HL-60/S4 (cell line): Measurements from ENCODE around the gene OR52B6.
"Not testable (repeated sequence)": the region's sequence is repeated elsewhere in the genome, so short reads cannot be mapped to it uniquely, and the experiment has no call there.

ENCODE experiments used
- in situ Hi-C: fragments of 300-500 bp; cut with MboI; formaldehyde crosslinking; loops from 2 replicates; pipeline ENCODE4 v1.14.3; 2022; ENCODE audit warnings: low sequenced_read_pairs

OR52B6 gene

GRCh38 chr11:5580577-5580976 lies at the start of gene OR52B6:
OR52B6 (plus strand) TSS chr11:5580877; CDS start chr11:5580877, 0 bp downstream.
- in situ Hi-C loops: no loop called here

GRCh38 chr11:5531053-5531831 lies 49.4 kb upstream of the OR52B6 start:
- in situ Hi-C loops: no loop called here

- in situ Hi-C loops: no loop called here
Measured at GRCh38 chr11:5534046-5534445, 46.6 kb upstream of the OR52B6 start.

- in situ Hi-C loops: no loop called here
Measured at GRCh38 chr11:5536482-5536881, 44.2 kb upstream of the OR52B6 start.

GRCh38 chr11:5541427-5541826 lies 39.2 kb upstream of the OR52B6 start:
- in situ Hi-C loops: no loop called here

DNA sequence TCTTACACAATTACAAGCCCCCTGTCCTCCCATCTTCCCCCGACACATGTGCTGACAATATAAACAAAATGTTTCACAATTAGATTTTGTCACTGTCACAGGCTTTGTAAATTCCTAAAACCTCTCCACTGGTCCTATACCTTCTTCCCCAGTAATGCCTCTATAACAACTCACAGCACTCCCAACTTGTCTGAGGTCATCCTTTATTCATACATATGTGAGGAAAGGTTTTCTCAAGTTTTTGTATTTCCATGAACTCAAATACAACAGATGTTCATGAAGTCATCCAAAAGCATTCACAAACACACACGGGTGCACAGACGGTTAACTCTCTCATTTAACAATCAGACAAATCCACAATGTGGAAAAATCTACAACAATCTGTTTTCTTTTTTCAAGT lies 34.2 kb upstream of the OR52B6 start:
- in situ Hi-C loops: no loop called here

GRCh38 chr11:5547982-5548381 lies 32.7 kb upstream of the OR52B6 start:
- in situ Hi-C loops: no loop called here

DNA sequence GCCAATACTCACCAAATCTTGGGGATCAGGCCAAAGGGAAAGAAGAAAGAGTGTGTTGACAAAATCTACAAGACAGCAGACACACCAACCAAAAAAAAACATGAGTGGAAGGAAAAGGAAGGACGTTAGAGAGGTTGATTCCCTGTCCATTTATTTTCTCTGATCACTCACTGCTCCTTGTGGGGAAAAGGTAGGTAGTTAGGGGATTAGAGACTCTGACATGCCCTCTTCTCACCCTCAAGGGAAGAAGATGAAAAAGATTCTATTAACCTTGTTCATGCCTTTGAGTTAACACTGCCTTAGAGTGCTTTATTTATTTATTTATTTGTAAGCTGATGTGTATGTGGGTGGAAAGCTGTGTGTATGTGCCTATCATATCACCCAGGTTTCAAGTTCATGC lies 32.2 kb upstream of the OR52B6 start, which contains the start of gene OR52H1:
Gene OR52H1, minus strand, starts transcription at position 101 of the 400 bp plus-strand sequence. CDS start 3,035 bp downstream, outside the sequence.
- in situ Hi-C loops: no loop called here

DNA sequence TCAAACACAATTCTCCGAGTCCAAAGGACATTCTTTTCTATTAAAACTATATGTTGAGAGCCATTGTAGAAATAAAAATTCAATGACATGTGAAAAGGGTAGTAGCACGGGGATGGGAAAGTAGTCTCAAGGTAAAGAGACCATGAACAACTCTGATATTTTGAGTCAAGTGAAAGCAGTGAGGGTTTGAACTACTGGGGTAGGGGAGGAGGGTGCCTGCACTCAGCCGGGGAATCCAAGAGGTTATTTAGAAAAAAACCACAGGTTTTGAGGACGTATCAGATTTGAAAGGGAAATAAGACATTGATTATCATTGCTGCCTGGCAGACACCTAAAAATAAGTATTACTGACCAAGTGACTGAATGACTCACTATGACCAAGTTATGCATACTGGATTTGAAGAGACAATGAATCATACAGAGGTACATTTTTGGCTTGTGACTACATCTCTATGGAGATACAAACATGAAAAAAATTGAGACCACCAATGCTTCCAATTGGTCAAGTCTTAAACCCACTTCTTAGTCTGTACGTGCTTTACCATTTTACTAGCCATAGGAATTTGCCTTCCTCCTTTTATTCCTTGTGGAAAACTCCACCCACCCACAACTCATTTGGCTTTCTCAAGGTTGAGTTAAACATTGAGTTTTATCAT lies 30.1 kb upstream of the OR52B6 start:
- in situ Hi-C loops: no loop called here

- in situ Hi-C loops: no loop called here
Measured at GRCh38 chr11:5553343-5553742, 27.3 kb upstream of the OR52B6 start.

GRCh38 chr11:5556596-5557188 lies 24.0 kb upstream of the OR52B6 start:
- in situ Hi-C loops: no loop called here

- in situ Hi-C loops: no loop called here
Measured at GRCh38 chr11:5557751-5558150, 22.9 kb upstream of the OR52B6 start.

DNA sequence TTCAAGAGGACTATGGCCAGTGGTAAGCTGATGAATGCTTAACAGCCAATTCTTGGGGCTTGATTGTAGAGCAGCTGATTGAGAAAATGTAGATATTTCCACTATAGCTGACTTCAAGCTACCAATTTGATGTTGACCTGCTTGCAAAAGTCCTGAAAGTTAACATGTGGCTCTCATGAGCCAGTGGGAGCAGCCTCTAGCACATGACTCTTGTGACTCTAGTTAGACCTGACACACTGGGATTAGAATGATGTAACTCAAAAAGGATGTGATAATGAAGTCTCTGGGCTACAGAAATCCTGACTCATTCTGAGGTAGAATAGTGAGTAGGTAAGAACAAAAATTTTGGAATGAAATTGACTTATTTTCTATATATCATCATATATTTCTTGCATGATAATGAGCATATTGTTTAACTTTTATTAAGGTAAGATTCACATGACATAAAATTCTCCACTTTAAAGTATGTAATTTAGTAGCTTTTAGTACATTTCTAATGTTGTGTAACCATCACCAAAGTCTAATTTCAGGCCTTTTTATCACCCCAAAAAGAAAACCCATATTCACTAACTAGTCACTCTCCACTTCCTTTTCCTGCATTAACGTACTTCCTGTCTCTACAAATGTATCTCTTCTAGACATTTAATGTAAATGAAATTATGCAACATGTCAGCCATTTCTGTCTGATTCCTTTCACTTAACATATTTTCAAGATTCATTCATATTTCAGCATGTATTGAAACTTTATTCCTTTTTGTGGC lies 16.2 kb upstream of the OR52B6 start:
- in situ Hi-C loops: no loop called here

GRCh38 chr11:5574654-5575053 lies 6.0 kb upstream of the OR52B6 start:
- in situ Hi-C loops: no loop called here

DNA sequence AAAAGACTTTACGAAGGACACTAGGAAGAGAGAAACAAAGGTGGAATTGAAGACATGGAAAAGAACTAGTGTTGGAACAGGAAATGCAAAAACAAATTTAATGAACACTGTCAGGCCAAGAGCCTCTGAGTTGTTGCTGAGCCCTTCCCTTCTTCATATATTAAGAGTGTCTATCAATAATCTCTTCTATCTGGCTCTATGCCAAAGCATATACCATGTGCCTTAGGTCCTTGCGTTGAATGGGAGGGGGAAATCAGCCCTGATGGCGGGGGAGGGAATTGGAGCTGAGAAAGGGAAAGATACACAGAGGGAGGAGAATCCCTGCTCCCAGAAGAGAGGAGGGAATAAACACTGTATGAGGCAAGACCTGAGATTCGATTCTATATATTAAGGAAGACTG lies 5.5 kb upstream of the OR52B6 start:
- in situ Hi-C loops: no loop called here

GRCh38 chr11:5577101-5577500 lies 3.6 kb upstream of the OR52B6 start:
- in situ Hi-C loops: no loop called here

- in situ Hi-C loops: no loop called here
Measured at GRCh38 chr11:5581014-5581413, 337 bp downstream of the OR52B6 start.

- in situ Hi-C loops: not testable (repeated sequence)
Measured at GRCh38 chr11:5584458-5584857, 3.8 kb downstream of the OR52B6 start.

DNA sequence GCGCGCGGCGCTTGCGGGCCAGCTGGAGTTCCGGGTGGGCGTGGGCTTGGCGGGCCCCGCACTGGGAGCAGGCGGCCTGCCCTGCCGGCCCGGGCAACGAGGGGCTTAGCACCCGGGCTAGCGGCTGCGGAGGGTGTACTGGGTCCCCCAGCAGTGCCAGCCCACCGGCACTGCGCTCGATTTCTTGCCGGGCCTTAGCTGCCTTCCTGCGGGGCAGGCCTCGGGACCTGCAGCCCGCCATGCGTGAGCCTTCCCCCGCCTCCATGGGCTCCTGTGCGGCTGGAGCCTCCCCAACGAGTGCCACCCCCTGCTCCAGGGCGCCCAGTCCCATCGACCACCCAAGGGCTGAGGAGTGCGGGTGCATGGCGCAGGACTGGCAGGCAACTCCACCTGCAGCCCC lies 9.2 kb downstream of the OR52B6 start:
- in situ Hi-C loops: not testable (repeated sequence)

- in situ Hi-C loops: no loop called here
Measured at GRCh38 chr11:5591613-5592012, 10.9 kb downstream of the OR52B6 start.

- in situ Hi-C loops: no loop called here
Measured at GRCh38 chr11:5592615-5593014, 11.9 kb downstream of the OR52B6 start.
